Effector memory CD4-positive, alpha-beta T cell (primary cell): ENCODE data around the gene BRSK1.

Experiments
- DNase-seq, 3 donors: peaks; one replicate each; pipeline ENCODE4 v3.0.0-alpha.2; 2020
- H3K27ac ChIP-seq: 2 replicates; pipeline ENCODE4 v1.7.0; 2013; ENCODE audit warnings: mild to moderate bottlenecking, low read length, moderate library complexity; ENCODE audit not compliant: insufficient read depth, poor library complexity, severe bottlenecking
- H3K27me3 ChIP-seq: replicated peaks from 2 replicates; pipeline ENCODE4 v1.7.0; 2013; ENCODE audit warnings: mild to moderate bottlenecking, low read length; ENCODE audit not compliant: insufficient read depth, control insufficient read depth, poor library complexity, severe bottlenecking
- H3K36me3 ChIP-seq: 2 replicates; pipeline ENCODE4 v1.7.0; 2013; ENCODE audit warnings: mild to moderate bottlenecking, low read length, moderate library complexity; ENCODE audit not compliant: control insufficient read depth, insufficient read depth
- H3K4me1 ChIP-seq: 2 replicates; pipeline ENCODE4 v1.7.0; 2013; ENCODE audit warnings: low read length, mild to moderate bottlenecking; ENCODE audit not compliant: control insufficient read depth, insufficient read depth, poor library complexity, severe bottlenecking
- H3K4me3 ChIP-seq: 2 replicates; pipeline ENCODE4 v1.7.0; 2013; ENCODE audit warnings: low read length, low read depth, mild to moderate bottlenecking; ENCODE audit not compliant: insufficient read depth, poor library complexity, severe bottlenecking
- H3K9me3 ChIP-seq: 2 replicates; pipeline ENCODE4 v1.7.0; 2013; ENCODE audit warnings: mild to moderate bottlenecking, low read length, moderate library complexity; ENCODE audit not compliant: control insufficient read depth

Gene BRSK1

DNA sequence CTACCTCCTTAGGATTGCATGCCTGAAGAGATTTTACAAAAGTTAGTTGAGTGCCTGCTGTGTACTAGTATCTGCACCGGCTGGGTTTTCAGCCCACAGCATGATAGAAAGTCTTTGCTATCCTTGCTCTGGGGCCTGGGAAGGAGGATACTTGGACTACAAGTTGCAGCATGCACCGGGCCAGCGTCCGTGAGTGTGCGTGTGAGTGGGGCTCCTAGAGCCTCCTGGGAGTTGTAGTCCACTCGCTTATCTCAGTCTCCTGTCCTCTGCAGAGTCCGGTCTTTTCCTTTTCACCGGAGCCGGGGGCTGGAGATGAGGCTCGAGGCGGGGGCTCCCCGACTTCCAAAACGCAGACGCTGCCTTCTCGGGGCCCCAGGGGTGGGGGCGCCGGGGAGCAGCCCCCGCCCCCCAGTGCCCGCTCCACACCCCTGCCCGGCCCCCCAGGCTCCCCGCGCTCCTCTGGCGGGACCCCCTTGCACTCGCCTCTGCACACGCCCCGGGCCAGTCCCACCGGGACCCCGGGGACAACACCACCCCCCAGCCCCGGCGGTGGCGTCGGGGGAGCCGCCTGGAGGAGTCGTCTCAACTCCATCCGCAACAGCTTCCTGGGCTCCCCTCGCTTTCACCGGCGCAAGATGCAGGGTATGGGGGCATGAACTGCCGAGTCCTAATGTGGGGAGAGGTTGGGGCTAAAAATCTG, 20.6 kb downstream of the BRSK1 start:
- Histone ChIP-seq H3K9me3 (no peaks in the 10 kb centered on the region), H3K27me3 (no peaks in the 10 kb centered on the region), H3K36me3 (no peaks in the 10 kb centered on the region), H3K4me1 (no peaks in the 10 kb centered on the region), H3K27ac (no peak overlapping the region), H3K4me3 (no peak overlapping the region)
- no peak for DNase-seq

DNA sequence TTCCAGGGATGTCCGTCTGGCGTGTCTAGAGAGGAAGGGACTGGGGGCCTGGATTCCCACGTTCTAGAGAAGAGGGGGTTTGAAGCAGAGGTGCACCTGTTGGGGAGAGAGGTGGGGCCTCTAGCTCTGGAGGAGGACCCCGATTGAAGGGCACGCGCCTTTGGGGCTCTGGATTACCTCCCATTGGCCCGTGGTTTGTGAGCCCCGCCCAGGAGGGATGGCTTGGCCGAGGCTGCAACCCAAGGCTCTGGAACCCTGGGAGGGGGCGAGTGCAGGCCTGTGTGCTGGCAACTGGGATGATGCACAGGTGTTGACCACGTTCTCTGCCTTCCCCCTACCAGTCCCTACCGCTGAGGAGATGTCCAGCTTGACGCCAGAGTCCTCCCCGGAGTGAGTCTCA, 21.2 kb downstream of the BRSK1 start:
- no peaks in the 10 kb centered on the region for H3K9me3 ChIP-seq
- no peak overlapping the region for H3K4me3 ChIP-seq
- DNase-seq = no peak
- no peaks in the 10 kb centered on the region for H3K27me3 ChIP-seq
- H3K4me1 ChIP-seq = no peaks in the 10 kb centered on the region
- no peaks in the 10 kb centered on the region for H3K36me3 ChIP-seq
- H3K27ac ChIP-seq = no peak overlapping the region

DNA sequence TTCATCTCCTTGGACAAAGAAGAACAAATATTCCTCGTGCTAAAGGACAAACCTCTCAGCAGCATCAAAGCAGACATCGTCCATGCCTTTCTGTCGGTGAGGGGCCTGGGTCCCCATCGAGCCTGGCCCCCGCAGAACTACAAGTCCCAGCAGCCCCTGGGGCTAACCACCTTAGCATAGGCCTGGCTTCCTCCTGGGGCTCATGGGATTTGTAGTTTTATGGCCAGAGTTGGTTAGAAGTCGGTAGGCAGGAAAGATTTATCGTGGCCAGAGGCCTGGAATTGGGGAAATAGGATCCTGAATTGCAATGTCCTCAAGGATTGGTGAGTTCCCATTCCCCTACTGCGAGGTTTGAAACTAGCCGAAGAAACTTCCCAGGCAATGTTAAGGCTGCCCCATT, 21.7 kb downstream of the BRSK1 start:
- Histone ChIP-seq H3K36me3 (no peaks in the 10 kb centered on the region), H3K9me3 (no peaks in the 10 kb centered on the region), H3K4me3 (no peak overlapping the region), H3K27ac (no peak overlapping the region), H3K4me1 (no peaks in the 10 kb centered on the region), H3K27me3 (no peaks in the 10 kb centered on the region)
- peak in 2 of 3 donors; percentile 37 to 40 for DNase-seq

DNA sequence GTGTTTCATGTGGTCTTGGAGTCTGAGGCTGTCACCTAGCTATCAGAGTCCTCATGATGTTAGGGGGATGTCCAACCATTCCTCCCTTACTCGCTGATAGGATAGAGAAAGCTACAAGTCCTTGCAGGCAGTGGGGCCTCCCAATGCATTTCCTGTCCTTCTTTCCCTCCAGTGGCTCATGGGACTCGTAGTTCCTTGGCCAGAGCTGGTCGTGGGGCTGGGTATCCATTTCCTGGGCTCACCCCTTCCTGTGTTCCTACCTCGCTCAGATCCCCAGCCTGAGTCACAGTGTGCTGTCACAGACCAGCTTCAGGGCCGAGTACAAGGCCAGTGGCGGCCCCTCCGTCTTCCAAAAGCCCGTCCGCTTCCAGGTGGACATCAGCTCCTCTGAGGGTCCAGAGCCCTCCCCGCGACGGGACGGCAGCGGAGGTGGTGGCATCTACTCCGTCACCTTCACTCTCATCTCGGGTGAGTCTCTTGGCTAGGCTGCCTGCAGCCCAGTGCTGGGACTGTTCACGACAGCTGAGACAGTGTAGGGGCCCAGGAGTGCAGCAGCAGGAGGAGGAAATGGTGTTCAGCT, 22.3 kb downstream of the BRSK1 start:
- Histone ChIP-seq H3K9me3 (no peaks in the 10 kb centered on the region), H3K27me3 (no peaks in the 10 kb centered on the region), H3K27ac (no peak overlapping the region), H3K36me3 (no peaks in the 10 kb centered on the region), H3K4me3 (no peak overlapping the region), H3K4me1 (no peaks in the 10 kb centered on the region)
- DNase-seq = no peak

DNA sequence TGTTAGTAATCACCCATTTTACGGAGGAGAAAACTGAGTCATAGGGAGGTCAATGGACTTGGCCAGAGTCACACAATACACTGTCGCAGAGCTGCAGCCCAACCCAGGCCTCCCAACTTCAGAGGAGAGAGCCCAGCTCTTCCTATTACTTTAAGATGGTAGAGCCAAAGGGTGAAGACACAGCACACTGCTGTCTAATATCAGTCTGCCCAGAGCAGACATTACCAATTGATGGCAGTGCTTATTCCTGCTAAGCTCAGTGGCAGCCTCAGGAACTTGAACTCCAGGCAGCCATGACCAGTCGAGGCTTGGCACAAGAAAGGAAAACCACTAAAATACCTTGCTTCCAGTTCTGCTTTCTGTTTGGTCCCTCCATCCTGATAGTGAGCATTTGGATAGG, 22.9 kb downstream of the BRSK1 start:
- no peaks in the 10 kb centered on the region for H3K36me3 ChIP-seq
- H3K4me3 ChIP-seq = no peak overlapping the region
- DNase-seq = no peak
- H3K9me3 ChIP-seq = no peaks in the 10 kb centered on the region
- no peaks in the 10 kb centered on the region for H3K27me3 ChIP-seq
- no peak overlapping the region for H3K27ac ChIP-seq
- no peaks in the 10 kb centered on the region for H3K4me1 ChIP-seq

DNA sequence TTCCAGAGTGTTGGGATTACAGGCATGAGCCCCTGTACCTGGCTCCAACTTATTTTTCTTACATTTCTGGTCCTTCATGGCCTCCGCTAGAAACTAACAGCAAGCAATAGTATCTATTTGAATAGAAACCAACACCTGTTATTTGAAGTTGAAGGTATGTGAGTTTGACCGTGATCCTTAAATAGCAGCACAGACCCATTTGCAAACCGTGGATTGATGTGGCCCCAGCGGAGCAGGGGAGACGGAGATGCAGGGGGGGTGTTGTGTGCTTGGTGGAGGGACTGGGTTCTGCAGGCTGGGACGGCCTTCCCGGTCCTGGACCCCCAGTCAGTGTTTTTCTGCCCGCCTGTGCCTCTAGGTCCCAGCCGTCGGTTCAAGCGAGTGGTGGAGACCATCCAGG, 24.5 kb downstream of the BRSK1 start:
- no peak for DNase-seq
- Histone ChIP-seq H3K27me3 (no peaks in the 10 kb centered on the region), H3K4me3 (no peak overlapping the region), H3K27ac (no peak overlapping the region), H3K36me3 (no peaks in the 10 kb centered on the region), H3K9me3 (no peaks in the 10 kb centered on the region), H3K4me1 (no peaks in the 10 kb centered on the region)

DNA sequence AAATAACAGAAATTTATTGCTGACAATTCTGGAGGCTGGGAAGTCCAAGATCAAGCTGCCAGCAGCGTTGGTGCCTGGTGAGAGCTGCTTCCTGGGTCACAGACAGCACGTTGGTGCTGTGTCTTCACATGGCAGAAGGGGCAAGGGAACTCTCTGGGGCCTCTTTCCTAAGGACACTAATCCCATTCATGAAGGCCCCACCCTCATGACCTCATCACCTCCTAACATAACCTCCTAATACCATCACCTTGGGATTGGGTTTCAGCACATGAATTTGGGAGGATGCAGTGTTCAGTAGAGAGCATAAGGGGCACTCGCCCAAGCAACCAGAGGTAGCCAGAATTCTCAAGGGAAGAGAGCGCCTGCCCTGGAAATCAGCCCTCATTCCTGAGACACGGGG, 25.7 kb downstream of the BRSK1 start:
- H3K4me1 ChIP-seq = no peaks in the 10 kb centered on the region
- no peak overlapping the region for H3K4me3 ChIP-seq
- H3K27ac ChIP-seq = no peak overlapping the region
- DNase-seq = no peak
- no peaks in the 10 kb centered on the region for H3K9me3 ChIP-seq
- no peaks in the 10 kb centered on the region for H3K27me3 ChIP-seq
- H3K36me3 ChIP-seq = no peaks in the 10 kb centered on the region

DNA sequence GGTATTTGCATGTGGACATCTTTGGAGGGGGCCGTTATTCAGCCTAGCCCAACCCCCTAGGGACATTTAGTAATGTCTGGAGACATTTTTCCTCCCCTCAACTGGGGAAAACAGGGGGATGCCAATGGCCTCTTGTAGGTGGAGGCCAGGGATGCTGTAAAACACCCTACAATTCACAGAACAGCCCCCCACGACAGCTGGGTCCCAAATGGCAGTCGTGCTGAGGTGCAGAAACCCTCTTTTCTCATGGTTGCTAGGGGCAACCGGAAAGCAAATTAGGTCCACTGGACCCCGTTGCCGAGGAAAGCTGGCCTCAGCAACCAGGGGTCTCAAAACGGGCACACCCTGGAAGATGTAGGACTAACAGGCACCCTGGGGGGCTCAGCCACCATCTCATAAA, 26.7 kb downstream of the BRSK1 start:
- Histone ChIP-seq H3K4me3 (no peak overlapping the region), H3K27ac (no peak overlapping the region), H3K9me3 (no peaks in the 10 kb centered on the region), H3K27me3 (no peaks in the 10 kb centered on the region), H3K4me1 (no peaks in the 10 kb centered on the region), H3K36me3 (no peaks in the 10 kb centered on the region)
- DNase-seq = no peak

DNA sequence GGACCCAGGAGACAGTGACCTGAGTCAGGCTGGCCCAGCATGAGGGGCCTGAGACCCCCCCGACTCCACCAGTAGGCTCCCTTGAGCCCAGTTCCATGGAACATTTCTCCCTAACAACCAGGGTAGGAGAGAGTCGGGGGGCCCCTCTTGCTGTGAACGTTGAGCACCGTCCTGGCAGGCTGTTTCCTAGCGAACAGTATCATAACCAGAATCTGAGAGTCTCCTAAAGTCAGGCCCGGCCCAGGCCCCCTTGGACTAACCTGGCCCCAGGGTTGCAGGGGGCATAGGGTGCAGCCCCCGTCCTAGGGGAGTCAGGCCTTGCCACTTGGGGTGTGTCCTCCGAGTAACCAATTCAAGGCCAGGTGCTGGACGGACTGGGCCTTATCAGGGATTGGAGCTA, 27.6 kb downstream of the BRSK1 start:
- Histone ChIP-seq H3K36me3 (no peaks in the 10 kb centered on the region), H3K4me3 (no peak overlapping the region), H3K27ac (no peak overlapping the region), H3K9me3 (no peaks in the 10 kb centered on the region), H3K4me1 (no peaks in the 10 kb centered on the region), H3K27me3 (no peaks in the 10 kb centered on the region)
- DNase-seq = no peak

DNA sequence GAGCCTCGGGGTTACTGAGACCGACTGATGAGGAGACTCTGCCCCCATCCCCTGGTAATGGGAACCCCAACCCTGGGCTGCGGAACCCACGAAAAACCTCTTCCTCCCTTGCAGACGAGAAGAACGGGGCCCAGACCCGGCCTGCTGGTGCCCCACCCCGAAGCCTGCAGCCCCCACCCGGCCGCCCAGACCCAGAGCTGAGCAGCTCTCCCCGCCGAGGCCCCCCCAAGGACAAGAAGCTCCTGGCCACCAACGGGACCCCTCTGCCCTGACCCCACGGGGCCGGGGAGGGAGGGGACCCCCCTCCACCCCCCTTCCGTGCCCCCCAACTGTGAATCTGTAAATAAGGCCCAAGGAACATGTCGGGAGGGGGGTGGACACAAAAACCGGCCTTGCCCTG, 28.0 kb downstream of the BRSK1 start:
- Histone ChIP-seq H3K9me3 (no peaks in the 10 kb centered on the region), H3K27me3 (no peaks in the 10 kb centered on the region), H3K27ac (no peak overlapping the region), H3K4me3 (no peak overlapping the region), H3K4me1 (no peaks in the 10 kb centered on the region), H3K36me3 (no peaks in the 10 kb centered on the region)
- no peak for DNase-seq
